Inflammatory macrophage treated with lipopolysaccharide for 4 hours (primary cell): ENCODE data around the gene CERS2.

Experiments used
- DNase-seq: peaks from one replicate; pipeline ENCODE4 v3.0.0-alpha.2; 2020

Gene CERS2

GRCh38 chr1:150974580-150975478 is at the start of gene CERS2:
TSS of gene CERS2 (minus strand) at chr1:150974835. CDS start at chr1:150969090, 5,745 bp downstream.
- peak; percentile 64 for DNase-seq

GRCh38 chr1:151013518-151013917 is 38.9 kb upstream of the CERS2 start:
- DNase-seq, result no peak

DNA sequence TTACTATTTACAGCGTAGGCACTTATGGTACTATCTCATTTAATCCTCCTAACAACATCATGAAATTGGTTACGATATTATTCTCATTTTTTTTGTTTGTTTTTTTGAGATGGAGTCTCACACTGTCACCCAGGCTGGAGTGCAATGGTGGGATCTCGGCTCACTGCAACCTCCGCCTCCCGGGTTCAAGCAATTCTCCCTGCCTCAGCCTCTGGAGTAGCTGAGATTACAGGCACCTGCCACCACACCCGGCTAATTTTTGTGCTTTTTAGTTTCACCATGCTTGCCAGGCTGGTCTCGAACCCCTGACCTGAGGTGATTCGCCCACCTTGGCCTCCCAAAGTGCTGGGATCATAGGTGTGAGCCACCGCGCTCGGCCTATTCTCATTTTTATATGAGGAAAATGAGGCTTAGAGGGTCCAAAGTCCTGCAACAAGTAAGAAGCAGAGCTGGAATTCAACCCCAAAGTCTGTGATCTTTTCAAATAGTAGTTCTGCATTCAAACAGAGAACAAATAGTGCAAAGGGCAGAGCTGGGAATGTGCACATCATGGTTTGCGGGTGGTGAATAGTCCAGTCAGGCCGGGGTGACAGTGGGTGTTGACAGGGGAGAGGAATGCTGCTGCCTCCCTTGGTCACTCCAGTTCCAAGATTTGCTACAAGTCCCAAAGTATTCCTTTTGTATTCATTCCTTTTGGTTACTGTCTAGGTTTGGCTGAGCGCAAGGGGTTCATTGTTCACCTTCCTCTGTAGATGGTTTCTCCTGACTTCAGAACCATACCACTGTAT is 38.2 kb upstream of the CERS2 start:
- no peak for DNase-seq

DNA sequence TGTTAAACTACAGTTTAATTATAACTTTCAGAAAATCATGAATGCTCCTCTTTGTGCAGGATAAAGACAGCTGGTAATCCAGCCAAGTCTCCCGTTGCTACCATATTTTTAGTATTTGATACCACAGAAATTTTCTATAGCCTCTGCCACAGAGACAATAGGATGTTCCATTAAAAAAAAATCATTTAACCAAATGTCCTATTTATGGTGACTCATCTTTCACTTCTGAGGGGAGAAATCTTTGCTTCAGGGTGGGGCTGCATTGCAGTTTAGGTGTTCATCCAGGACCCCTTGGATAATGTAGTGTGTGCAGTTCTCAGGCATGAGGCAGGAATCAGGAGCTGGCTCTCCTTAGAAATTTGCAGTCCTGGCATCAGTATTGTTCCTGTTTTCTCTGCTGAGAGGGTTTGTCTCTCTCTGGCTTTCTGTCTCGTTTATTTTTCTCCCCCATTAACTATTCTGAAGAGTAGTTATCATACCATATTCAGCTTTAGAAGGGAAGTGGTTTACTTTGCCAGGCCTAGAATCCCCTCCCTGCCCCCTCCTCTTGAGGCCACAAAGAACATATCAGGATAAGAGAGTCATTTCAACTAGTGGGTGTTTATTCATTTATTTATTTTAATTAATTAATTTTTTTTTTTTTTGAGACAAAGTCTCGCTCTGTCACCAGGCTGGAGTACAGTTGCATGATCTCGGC is 36.7 kb upstream of the CERS2 start:
- no peak for DNase-seq

DNA sequence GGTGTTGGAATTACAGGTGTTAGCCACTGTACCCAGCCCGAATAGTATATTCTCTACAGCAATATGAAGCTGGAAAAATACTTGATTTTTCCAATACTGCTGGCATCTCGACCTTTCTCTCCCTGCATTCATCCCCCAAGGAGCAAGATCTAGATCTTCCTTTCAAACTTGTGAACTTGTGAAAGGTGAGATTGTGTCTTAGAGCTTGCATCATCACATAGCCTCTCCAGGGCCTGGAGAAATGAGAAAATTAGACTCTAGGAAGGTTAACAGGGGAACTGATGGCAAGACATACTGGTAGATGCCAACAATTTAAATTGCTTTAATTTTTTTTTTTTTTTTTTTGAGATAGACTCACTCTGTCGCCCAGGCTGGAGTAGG is 35.7 kb upstream of the CERS2 start:
- no peak for DNase-seq

DNA sequence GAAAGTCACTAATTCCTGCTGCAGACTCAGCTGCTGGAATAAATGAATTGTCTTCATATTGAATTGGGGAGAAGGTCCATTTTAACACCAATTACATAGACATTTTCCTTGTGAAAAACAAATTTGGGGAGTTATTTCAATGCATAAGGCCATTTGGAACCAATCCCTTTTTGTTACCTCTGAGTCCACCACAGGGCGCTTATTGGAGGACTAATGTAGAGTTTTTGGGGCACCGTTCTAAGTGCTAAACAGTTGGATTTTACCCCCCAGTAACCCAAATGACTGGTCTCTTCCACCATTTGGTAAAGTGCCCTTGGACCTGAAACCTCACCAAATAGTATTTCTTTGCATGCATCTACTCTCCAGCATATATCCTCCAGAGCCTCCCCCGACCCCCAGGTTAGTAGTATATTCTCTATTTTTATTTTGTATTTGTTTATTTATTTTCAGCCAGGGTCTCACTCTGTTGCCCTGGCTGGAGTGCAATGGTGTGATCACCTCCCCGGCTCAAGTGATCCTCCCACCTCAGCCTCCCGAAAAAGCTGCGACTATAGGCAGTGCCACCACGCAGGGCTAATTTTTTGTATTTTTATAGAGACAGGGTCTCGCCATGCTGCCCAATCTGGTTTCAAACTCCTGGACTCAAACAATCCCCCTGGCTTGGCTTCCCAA is 35.2 kb upstream of the CERS2 start:
- no peak for DNase-seq

- DNase-seq, result no peak
These were observed 34.6 kb upstream of the CERS2 start for GRCh38 chr1:151009206-151009587.

DNA sequence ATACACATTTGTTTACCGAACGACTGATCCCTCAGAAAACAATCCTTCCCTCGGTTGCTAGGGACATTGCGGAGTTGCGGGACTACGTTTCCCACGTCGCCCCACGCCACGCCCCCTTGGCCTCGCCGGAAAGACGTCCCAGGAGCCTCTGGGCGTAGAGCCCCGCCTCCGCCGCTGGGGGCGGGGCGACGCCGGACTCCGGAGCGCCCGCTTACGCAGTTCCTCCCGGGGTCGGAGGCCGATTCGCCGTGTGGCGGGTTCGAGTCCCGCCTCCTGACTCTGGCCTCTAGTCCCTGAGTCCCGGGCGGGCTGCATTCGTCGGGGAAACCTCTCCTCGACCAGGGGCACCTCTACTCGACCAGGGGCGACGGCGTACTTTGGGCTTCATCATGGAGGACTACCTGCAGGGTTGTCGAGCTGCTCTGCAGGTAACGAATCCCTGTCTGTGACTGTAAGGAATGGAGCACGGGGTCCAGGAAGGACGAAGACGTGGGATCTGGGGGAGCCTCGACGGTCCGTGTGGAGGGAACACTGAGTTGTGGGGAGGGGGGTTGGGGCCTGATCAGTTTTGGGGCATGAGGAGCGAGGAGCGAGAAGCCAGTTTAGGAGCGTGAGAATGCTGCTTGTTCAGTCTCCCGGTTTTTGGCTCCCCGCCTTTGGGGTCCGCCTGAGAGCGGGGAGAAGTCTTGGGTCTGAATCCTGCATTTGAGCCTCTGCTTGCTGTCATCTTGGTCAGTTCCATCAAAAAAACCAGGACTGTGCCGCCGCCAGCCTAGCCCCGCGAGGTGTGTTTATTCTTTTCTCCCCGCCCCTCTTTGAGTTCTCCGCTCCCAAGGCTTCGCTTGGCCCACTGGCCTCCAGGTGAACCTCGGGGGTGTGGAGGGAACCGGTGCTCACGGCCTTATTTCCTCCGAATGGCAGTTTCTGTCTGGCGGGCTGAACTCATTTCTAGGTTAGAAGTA is 33.9 kb upstream of the CERS2 start, which contains the start of gene PRUNE1:
PRUNE1 (plus strand) TSS at position 206 of the 962 bp plus-strand sequence; CDS start at position 390, 184 bp downstream.
- peak; percentile 98 for DNase-seq

DNA sequence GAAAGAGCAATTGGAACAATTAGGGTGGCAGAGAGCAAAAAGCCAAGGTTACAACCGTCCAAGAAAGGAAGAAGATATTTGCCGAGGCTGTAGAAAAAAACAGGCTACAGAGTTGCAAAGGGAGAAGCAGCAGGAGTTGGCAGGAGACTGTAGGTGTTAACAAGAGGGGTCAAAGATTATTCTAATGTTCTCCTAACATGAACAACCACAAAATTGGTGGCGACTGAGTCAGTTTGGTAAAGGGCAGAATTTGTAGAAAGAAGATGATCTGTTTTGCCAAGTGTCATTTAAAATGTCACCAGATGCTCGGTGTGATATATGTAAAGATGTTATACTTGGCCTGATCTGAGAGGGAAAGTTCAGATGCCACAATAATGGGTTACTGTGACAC is 33.2 kb upstream of the CERS2 start:
- DNase-seq, result no peak

DNA sequence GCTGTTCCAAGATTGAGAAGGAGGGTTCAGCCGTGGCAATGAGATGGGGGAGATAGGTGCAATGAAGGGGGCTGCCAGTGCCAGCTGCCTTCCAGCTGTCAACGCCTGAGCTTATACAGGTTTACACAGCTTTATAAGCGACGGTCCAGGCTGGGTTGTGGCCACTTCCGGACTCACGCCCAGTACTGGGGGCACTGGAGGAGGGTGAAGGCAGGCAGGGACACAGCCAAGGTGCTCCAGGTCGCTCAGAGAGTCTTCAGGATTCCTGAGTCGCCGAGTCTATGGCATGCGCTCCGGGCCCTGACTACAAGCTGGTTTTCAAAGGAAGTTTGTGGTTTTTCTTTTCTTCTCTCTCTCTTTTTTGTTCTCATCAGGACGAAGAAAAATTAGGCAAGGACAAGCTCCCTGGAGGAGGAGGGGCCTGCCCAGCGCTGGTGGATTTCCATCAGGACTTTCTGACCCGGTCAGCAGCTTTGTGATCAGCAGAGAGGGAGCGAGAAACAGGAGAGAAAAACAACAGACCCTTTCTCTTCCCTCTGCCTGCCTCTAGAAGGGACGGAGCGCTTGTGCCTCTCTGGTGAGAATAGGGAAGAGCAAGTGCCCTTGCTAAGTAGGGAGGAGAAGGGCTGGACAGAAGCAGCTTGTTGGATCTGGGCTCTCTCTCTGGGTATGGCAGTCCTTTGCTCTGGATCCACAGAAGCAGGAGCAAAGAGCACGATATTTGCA is 31.9 kb upstream of the CERS2 start, which contains the start of gene MINDY1:
MINDY1 (minus strand) TSS at position 576 of the 726 bp plus-strand sequence. CDS start 4,285 bp downstream, outside the sequence.
- peak; percentile 76 for DNase-seq

GRCh38 chr1:151005729-151006319 is 31.2 kb upstream of the CERS2 start:
- no peak for DNase-seq

GRCh38 chr1:151003180-151003579 is 28.5 kb upstream of the CERS2 start:
- no peak for DNase-seq

DNA sequence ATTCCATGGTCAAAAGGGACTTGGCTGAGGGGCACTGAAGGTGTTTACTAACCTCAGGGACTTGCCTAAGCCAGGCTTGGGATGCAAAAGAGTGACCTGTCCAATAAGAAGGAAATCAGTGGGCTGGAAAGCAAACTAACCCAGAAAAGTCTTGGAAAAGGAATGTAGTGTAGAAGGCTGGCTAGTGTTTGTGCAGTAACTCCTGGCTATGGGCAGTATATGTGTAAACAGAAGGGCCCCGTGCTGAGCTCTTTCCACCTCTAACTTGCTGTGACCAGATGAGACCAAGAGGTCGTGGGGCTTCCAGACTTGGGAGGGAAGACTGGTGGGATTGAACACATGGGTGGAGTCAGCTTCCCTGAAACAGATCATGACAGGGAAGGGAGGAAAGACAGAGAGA is 28.0 kb upstream of the CERS2 start:
- no peak for DNase-seq

GRCh38 chr1:151002051-151002450 is 27.4 kb upstream of the CERS2 start:
- no peak for DNase-seq

DNA sequence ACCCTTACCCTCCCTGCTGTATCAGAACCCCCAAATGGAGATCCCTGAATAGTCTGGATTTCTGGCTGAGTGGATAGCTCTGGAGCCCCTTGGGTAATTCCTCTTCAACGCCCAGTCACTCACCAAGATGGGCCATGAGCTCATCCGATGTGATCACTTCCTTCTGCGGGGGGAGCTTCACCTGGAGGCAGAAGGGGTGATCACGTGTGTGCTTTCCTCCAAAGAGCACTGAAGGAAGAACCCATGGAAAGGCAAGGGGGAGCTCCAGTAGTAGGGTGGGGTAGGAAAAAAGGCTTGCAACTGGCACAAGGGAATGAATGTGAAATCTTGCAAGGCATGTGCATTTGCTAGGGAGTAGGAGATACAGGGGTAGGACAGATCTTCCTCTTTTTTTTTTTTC is 27.0 kb upstream of the CERS2 start:
- DNase-seq, result peak; percentile 76

DNA sequence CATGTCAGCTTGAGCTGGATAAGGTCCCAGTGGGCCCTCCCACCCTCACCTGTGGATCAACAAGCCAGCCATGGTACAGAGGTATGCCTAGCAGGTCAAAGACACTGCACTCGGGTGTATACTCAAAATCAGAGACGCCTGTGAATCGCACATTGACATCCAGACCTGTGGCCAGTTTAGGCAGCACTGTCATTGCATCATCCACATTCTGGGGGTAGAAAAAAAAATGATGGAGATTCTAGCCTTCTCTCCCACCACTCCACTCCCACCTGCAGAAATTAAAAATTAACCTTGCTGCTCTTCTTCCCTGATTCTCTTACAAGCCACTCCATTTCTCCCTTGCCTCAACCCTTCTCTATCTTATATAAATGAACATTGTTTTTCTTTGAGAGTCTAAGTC is 25.8 kb upstream of the CERS2 start:
- no peak for DNase-seq

GRCh38 chr1:150999926-151000325 is 25.3 kb upstream of the CERS2 start:
- no peak for DNase-seq

- DNase-seq, result peak; percentile 61
These were observed 24.5 kb upstream of the CERS2 start for GRCh38 chr1:150999051-150999674.

GRCh38 chr1:150997949-150998348 is 23.3 kb upstream of the CERS2 start:
- no peak for DNase-seq
